ENCODE measurements around the gene TENM3.

Gene TENM3

GRCh38 chr4:182519528-182519927, 276.3 kb downstream of the TENM3 start:
- Histone ChIP-seq H3K4me1 (ENCODE audit: control insufficient read depth, insufficient read depth, low read length) (0 out of 2 replicates have a peak, but pooled peaks cover 3% of the 10 kb centered on the region), H3K4me3 (ENCODE audit: low read depth, low read length) (no peak overlapping the region), H3K27ac (ENCODE audit: extremely low read depth, low read depth, low read length) (no peak overlapping the region), H3K36me3 (ENCODE audit: control insufficient read depth in 2 of 2, insufficient read depth in 1 of 2, low read length in 2 of 2) (no peaks in the 10 kb centered on the region; a peak in 1 of 3 replicates), H3K9me3 (ENCODE audit: control insufficient read depth, insufficient read depth, low read depth, low read length) (no peaks in the 10 kb centered on the region)
- TF ChIP-seq ZNF2 (tag by site-specific recombination; IDR thresholded peaks at IDR 0.05) (no peak), GLI2 (tag by site-specific recombination; IDR thresholded peaks at IDR 0.05; ENCODE audit: borderline replicate concordance, low read depth) (no peak), ZBTB1 (tag by site-specific recombination; IDR thresholded peaks at IDR 0.05) (no peak), ZNF664 (tag by site-specific recombination; IDR thresholded peaks at IDR 0.05) (no peak), ZNF677 (tag by site-specific recombination; IDR thresholded peaks at IDR 0.05) (no peak), MEIS1 (CRISPR knock-in tag; IDR thresholded peaks at IDR 0.05; ENCODE audit: borderline replicate concordance) (no peak), ZNF354C (tag by site-specific recombination; IDR thresholded peaks at IDR 0.05; ENCODE audit: borderline replicate concordance, low read depth) (no peak), ZNF571 (tag by site-specific recombination; IDR thresholded peaks at IDR 0.05) (no peak), ZNF837 (tag by site-specific recombination; IDR thresholded peaks at IDR 0.05) (no peak)
- ChIA-PET CTCF (interaction anchor here (0.6 kb wide), 1 partner anchor 92 kb away, joined by 3 read pairs; no protein-coding TSS in a partner anchor), POLR2A (no interaction called here)

GRCh38 chr4:182521011-182521410, 277.8 kb downstream of the TENM3 start:
- CTCF ChIA-PET = no interaction called here

GRCh38 chr4:182528819-182529218, 285.6 kb downstream of the TENM3 start:
- Histone ChIP-seq H3K4me3 (ENCODE audit: low read depth, low read length) (no peak overlapping the region), H3K27ac (ENCODE audit: extremely low read depth, low read depth, low read length) (no peak overlapping the region), H3K4me1 (ENCODE audit: control insufficient read depth, insufficient read depth, low read length) (no peaks in the 10 kb centered on the region), H3K9me3 (ENCODE audit: control insufficient read depth, insufficient read depth, low read depth, low read length) (no peaks in the 10 kb centered on the region), H3K36me3 (ENCODE audit: control insufficient read depth in 2 of 2, insufficient read depth in 1 of 2, low read length in 2 of 2) (no peaks in the 10 kb centered on the region; a peak in 1 of 3 replicates)
- TF ChIP-seq ZNF292 (tag by site-specific recombination; IDR thresholded peaks at IDR 0.05; ENCODE audit: borderline replicate concordance, low read depth) = no peak
- no peak for TF ChIP-seq ZNF37A (tag by site-specific recombination; IDR thresholded peaks at IDR 0.05)
- TF ChIP-seq ZNF692 (tag by site-specific recombination; IDR thresholded peaks at IDR 0.05) = no peak
- ChIA-PET POLR2A (no interaction called here), CTCF (no interaction called here)

More at GRCh38 chr4:182521011-182521410, 277.8 kb downstream of the TENM3 start:
- TF ChIP-seq ZNF513 (tag by site-specific recombination; IDR thresholded peaks at IDR 0.05) = no peak
- TF ChIP-seq TCF7L2 (IDR thresholded peaks at IDR 0.05; ENCODE audit: borderline replicate concordance, low read depth, low read length) = no peak
- TF ChIP-seq CTCF (tag by site-specific recombination; IDR thresholded peaks at IDR 0.05) = no peak
- H3K9me3 ChIP-seq (ENCODE audit: control insufficient read depth, insufficient read depth, low read depth, low read length) = no peaks in the 10 kb centered on the region
- H3K27ac ChIP-seq (ENCODE audit: extremely low read depth, low read depth, low read length) = no peak overlapping the region
- H3K4me3 ChIP-seq (ENCODE audit: low read depth, low read length) = no peak overlapping the region
- POLR2A ChIA-PET = no interaction called here
- H3K36me3 ChIP-seq (ENCODE audit: control insufficient read depth in 2 of 2, insufficient read depth in 1 of 2, low read length in 2 of 2) = no peaks in the 10 kb centered on the region; a peak in 1 of 3 replicates
- 0 out of 2 replicates have a peak, but pooled peaks cover 3% of the 10 kb centered on the region for H3K4me1 ChIP-seq (ENCODE audit: control insufficient read depth, insufficient read depth, low read length)
